GM06990 (cell line): ENCODE data around the gene CLRN3.

ENCODE experiments used
- DNase-seq: peaks from one replicate; pipeline ENCODE4 v3.0.0-alpha.2; 2011; ENCODE audit not compliant: insufficient read length; ENCODE audit errors: extremely low read depth
- H3K27me3 ChIP-seq: replicated peaks from 2 replicates; pipeline ENCODE4 v1.6.0; 2011; ENCODE audit warnings: low read length; ENCODE audit not compliant: control insufficient read depth, insufficient read depth
- H3K36me3 ChIP-seq: 2 replicates; pipeline ENCODE4 v1.5.1; 2011; ENCODE audit warnings: low read length; ENCODE audit not compliant: control insufficient read depth, insufficient read depth
- H3K4me3 ChIP-seq: replicated peaks from 2 replicates; pipeline ENCODE4 v1.5.1; 2011; ENCODE audit warnings: low read depth, mild to moderate bottlenecking, control low read depth, low read length
- TF ChIP-seq, protein P1 (sequence below): IDR thresholded peaks from 2 replicates; pipeline ENCODE4 v1.5.1; 2011; ENCODE audit warnings: low read length, control low read depth, mild to moderate bottlenecking, inconsistent platforms; ENCODE audit not compliant: insufficient read depth, poor library complexity, severe bottlenecking

The CLRN3 gene

GRCh38 chr10:127836176-127836575, 56.6 kb downstream of the CLRN3 start:
- no peak for DNase-seq
- no peaks in the 10 kb centered on the region for H3K36me3 ChIP-seq
- TF ChIP-seq, protein P1, sequence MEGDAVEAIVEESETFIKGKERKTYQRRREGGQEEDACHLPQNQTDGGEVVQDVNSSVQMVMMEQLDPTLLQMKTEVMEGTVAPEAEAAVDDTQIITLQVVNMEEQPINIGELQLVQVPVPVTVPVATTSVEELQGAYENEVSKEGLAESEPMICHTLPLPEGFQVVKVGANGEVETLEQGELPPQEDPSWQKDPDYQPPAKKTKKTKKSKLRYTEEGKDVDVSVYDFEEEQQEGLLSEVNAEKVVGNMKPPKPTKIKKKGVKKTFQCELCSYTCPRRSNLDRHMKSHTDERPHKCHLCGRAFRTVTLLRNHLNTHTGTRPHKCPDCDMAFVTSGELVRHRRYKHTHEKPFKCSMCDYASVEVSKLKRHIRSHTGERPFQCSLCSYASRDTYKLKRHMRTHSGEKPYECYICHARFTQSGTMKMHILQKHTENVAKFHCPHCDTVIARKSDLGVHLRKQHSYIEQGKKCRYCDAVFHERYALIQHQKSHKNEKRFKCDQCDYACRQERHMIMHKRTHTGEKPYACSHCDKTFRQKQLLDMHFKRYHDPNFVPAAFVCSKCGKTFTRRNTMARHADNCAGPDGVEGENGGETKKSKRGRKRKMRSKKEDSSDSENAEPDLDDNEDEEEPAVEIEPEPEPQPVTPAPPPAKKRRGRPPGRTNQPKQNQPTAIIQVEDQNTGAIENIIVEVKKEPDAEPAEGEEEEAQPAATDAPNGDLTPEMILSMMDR = no peak
- H3K27me3 ChIP-seq = no peaks in the 10 kb centered on the region; the same call in 1 of the 2 replicates
- no peak overlapping the region for H3K4me3 ChIP-seq

DNA sequence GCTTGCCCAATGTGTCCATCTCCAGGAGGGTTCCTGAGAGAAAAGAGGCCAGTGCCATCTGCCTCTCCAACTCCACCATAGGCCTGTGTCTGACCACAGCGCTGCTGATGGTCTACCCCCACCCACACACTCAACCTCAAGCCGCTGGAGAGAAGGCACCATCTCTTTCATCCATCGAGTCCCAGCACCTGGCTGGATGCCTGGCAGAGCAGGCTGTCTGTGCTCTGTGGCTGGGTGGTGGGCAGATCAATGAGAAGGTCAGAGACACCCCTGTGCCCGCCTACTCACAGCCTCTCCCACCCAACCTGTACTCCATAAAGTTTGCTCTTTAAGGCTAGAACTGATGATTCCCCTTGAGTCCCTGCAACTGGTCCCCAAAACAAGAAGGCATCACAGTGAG, 58.0 kb downstream of the CLRN3 start:
- no peaks in the 10 kb centered on the region for H3K36me3 ChIP-seq
- no peaks in the 10 kb centered on the region; the same call in 1 of the 2 replicates for H3K27me3 ChIP-seq
- TF ChIP-seq, protein P1 = no peak
- H3K4me3 ChIP-seq = no peak overlapping the region
- no peak for DNase-seq

- H3K4me3 ChIP-seq = no peak overlapping the region
- H3K36me3 ChIP-seq = no peaks in the 10 kb centered on the region
- H3K27me3 ChIP-seq = no peaks in the 10 kb centered on the region; the same call in 1 of the 2 replicates
- DNase-seq = no peak
- TF ChIP-seq, protein P1 = no peak
Observed at GRCh38 chr10:127834221-127834620, 58.5 kb downstream of the CLRN3 start.

DNA sequence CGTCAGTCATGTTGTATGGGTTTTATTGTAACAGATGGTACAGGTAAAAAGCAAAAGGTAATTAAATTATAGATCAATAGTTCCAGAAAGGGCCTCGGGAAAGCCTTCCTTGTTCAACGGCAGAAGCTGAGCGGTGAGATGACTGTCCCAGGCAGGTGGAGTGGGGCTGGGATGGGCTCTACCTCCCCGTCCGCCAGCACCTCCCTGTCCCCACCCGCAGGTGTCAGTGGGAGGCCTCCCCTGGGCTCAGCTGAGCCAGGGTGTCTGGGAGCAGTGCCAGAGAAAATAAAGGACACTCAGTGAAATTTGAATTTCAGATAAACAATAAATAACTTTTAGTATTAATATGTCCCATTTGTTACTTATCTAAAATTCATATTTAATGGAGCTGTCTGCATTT, 58.9 kb downstream of the CLRN3 start:
- TF ChIP-seq, protein P1 = no peak
- DNase-seq = no peak
- Histone ChIP-seq H3K36me3 (no peaks in the 10 kb centered on the region), H3K4me3 (no peak overlapping the region), H3K27me3 (no peaks in the 10 kb centered on the region; the same call in 1 of the 2 replicates)

GRCh38 chr10:127832501-127832900, 60.2 kb downstream of the CLRN3 start:
- H3K4me3 ChIP-seq = no peak overlapping the region
- TF ChIP-seq, protein P1 = no peak
- no peak for DNase-seq
- H3K27me3 ChIP-seq = no peaks in the 10 kb centered on the region; the same call in 1 of the 2 replicates
- H3K36me3 ChIP-seq = no peaks in the 10 kb centered on the region

DNA sequence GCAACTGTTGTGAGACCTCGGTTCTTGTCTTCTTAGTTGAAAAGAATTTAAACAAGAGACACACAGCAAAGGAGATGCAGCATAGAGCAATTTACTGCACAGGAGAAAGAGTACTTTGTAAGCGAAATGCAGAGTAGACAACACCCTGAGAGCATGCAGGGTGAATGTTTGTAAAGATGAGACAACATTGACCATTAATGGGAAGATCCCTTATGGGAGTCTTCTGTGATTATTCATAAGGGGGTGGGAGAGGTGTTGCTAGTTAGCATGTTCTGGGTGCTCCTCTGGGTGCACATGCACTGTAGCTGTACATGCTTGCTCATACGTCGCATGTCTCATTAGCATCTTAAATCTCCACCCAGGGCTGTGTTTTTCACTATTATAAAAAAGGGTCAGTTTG, 62.3 kb downstream of the CLRN3 start:
- DNase-seq = no peak
- Histone ChIP-seq H3K36me3 (no peaks in the 10 kb centered on the region), H3K27me3 (no peaks in the 10 kb centered on the region; the same call in 1 of the 2 replicates), H3K4me3 (no peak overlapping the region)
- TF ChIP-seq, protein P1 = no peak
